Stimulated activated CD4-positive, alpha-beta T cell treated with anti-CD3 and anti-CD28 coated beads, Interleukin-1b, Interleukin-23, amount 100 ng/mL, for 24 hours (primary cell): ENCODE data around the gene UCN2.

ENCODE experiments used
- DNase-seq, 4 experiments: peaks; one replicate each; pipeline ENCODE4 v3.0.0-alpha.2; 2020; ENCODE audit warnings: low read depth in 4 of 4, low spot score in 1 of 4

Gene UCN2

DNA sequence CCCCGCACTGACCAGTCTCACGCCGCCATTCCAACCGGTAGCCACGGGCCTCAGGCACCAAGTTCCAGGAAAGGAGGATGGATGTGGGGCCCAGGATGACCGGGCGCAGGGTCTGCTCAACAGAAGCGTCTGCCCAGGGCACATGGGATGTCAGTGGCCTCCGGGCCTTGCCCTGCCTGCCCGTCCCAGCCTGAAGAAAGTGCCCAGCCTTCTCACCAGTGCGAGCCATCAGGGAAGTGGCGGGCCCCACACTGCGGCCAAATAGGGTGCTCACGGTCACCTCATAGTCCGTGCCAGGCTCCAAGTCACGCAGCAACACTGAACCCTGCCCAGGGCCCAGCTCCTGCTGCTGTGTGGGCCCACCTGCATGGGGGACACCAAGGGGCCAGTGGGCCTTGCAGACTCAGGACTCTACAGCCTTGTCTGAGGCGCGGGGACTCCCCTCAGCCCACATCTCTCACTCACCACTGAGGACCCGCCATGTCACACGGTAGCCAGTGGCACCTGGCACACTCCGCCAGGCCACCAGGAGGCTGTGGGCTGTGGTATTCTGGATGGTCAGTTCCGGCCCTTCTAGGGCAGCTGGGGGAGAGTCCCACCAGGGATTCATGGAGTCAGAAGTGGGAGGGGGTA is 28.4 kb upstream of the UCN2 start:
- DNase-seq: no peak

DNA sequence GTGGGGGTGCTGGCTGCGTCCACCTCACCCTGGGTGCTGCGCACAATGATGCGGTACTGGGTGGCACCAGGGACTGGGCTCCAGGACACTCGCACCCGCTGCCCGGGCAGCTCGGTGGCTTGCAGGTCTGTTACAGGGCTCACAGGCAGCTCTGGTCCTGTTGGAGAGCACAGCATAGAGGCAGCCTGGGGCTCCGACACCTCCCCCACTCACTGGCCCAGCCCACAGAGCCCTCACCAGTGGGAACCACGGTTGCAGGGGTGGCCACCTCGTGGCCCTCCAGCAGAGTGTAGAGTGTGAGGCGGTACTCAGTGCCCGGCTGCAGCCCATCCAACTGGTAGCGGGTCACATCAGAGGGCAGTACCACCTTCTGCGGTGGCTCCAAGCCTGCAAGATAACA is 27.9 kb upstream of the UCN2 start:
- no peak for DNase-seq

DNA sequence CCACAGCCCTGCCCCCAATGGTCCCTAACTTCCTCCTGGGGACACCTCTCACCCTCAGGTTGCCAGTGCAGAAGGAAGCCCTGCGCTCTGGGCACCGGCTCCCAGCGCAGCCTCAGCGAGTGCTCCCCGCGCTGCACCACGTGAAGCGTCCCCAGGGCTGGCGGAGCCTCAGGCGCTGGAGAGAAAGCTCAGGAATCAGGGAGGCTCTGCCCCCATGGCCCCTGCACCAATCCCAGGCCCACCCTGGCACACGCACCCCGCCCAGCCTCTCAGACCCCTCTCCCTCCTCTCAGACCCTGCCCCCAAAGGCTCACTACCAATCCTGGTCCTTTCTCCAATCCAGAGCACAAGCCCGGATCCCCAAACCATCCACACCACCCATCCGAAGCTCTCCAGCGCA is 24.6 kb upstream of the UCN2 start:
- no peak for DNase-seq

DNA sequence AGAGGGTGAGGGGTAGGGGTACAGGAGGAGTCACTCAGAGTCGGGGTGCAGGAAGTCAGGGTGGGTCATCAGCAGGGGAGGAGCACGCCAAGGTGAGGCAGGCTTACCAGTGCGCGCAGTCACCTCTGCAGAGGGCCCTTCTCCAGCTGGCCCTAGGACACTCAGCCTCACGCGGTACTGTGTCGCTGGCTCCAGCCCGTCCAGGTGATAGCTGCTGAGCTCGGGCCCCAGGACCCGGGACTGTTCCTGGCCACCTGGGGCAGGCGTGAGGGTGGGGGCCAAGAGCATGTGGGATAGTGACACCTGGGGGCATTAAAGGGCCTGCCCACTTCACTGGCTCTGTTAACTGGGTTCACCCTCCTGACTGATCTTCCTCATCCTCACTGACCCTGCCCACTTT is 24.1 kb upstream of the UCN2 start:
- DNase-seq: no peak

DNA sequence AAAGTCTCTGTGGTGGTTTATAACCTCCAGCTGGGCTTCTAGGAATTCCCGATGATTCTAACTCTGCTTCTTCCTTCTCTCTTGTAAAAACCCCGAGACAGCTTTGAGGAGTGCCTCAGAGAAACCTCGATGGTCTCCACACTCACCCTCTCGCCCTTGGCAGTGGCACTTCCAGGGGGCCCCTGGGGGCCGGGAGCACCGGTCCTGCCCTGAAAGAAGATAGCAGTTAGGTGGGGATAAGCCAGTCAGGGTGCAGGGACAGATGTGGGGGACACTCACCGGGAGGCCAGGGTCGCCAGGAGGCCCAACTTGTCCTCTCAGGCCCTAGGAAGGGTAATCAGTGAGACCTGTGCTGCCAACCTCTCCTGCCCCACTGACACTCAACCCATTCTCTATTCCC is 21.8 kb upstream of the UCN2 start:
- no peak for DNase-seq

DNA sequence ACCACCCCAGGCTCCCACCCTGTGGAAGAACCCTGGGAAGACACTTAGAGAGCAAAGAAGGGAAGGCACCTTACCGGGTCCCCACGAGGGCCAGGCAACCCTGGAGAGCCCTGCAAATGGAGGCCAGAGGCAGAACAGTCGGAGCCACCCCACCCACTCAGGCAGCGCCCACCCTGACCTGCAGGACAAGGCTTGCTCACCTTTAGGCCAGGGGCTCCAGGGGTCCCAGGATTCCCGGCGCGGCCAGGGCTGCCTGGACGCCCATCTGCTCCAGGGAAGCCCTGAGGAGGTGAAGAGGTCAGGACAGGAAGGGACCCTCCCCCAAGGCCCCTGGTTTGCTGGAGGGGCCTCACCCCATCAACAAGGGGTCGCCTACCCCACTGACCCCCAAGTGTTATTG is 21.3 kb upstream of the UCN2 start:
- DNase-seq: no peak

DNA sequence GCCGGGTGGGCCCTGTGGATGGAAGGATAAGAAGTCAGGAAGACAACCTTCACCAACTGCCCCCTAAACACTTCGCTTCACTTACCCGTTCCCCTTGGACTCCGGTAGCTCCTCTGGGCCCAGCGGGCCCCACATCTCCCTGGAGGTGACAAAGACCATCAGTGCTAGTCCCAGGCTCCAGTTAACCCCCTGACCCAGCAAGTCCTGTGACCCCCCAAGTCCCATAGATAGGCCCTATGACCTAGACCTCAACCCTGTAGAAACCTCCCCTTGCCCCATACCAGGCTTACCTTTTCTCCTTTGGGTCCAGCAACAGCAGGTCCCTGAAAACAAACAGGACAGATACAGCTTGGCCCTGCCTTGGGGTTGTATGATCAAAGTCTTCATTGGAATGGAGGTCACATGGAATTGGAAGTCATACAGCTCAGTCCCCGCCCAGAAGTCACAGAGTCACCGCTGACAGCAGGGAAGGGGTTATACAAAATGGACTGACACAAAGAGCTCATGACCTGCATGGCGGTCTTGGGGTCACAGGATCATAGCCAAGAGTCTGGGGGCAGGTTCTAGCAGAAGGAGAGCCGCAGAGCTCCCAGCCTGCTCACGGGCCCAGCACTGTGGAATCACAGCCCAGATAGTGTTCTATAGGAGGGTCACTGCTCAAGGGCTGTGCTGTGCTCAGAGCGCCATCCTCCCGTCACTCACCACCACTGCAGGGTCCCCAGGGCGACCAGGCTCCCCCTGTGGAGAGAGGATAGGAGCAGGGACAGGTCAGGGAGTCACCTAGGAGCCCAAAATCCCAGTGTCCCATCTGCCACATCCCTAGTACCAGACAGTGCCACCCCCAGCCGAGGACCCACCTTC is 18.3 kb upstream of the UCN2 start:
- DNase-seq: no peak

DNA sequence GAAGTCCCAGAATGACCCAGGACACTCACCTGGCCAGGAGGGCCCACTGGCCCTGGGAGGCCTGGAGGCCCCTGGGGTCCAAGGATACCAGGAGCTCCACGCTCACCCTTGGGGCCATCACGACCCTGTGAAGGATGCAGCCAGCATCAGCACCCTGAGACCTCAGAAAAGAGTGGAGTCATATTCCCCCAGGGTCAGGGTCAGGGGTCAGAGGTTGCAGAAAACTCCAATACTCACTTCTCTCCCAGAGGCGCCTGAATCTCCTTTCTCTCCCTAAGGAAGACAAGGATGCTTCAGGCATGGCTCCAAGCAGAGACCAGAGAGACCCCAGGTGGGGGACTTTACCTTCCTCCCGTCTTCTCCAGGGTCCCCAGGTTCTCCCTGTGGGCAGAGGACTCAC is 13.1 kb upstream of the UCN2 start:
- no peak for DNase-seq

DNA sequence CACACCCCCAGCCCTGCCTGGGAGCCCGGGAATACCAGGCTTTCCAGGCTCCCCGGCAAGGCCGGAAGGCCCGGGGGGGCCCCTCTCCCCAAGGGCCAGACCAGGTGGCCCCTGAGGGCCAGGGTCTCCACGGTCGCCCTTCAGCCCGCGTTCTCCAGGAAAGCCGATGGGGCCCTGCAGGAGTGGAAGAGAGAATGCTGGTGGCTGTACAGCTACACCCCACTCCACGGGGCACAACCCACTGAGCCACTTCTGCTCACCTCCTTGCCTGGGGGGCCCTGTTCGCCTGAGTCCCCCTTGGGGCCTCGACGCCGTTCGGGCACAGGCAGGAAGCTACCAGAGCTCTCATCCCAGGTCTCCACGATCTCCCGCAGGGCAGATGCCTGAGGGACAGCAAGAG is 11.8 kb upstream of the UCN2 start:
- DNase-seq: no peak

DNA sequence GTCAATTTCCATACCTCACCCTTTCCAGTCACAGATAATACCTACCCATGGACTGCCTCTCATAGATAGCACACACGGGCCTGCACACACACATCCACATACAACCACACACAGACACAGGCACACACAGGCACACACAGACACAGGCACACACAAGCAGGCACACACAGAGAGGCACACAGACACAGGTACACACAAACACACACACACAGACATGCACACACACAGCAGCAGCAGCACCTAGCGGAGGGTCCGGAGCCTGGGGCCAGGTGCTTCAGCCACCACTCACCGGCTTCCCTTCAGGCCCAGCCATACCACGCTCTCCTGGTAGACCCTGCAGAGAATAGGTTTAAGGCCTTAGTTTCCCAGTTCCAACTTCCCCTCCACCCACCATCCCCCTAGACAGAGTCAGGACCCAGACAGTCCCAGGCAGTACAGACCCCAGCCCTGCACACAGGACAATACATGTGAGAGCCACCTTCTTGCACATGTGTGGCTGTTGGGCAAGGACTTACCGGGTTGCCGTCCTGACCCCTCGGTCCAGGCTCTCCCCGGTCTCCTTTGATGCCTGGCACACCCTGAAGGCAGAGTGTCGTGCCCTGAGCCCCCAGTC is 10.5 kb upstream of the UCN2 start:
- DNase-seq: no peak

DNA sequence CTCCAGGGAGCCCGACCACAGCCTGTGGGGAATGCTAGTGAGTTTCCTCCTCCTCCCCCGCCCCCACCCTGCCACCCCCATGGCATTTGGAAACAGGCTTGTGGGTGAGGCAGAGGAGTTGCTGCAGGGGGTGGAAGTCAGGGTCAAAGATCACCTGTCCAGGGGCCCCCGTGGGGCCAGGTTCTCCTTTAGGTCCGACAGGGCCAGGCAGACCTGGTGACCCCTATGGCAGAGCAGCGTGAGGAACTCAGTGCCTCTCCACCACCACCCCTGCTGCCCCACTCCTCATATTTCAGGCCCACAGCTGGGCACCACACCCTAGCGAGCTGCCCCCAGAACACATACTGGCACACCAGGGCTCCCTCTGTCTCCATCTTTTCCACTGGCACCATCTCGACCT is 8.9 kb upstream of the UCN2 start:
- no peak for DNase-seq

DNA sequence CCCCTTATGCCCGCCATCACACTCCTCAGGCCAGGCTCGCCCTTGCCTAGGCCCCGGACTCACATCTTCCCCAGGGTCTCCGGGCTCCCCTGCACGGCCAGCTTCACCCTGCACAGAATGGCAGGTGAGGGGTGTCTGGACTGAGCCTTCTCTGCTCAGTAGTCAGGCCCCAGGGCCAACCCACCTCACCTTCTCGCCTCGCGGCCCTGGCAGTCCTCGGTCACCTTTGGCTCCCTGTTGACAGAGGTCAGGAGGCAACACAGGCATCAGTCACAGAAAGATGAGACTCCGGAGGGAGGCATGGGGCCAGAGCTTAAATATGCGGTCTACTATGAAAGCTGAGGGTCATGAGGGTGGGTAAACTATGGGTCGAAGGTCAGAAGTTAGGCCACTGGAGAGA is 8.4 kb upstream of the UCN2 start:
- DNase-seq: no peak

DNA sequence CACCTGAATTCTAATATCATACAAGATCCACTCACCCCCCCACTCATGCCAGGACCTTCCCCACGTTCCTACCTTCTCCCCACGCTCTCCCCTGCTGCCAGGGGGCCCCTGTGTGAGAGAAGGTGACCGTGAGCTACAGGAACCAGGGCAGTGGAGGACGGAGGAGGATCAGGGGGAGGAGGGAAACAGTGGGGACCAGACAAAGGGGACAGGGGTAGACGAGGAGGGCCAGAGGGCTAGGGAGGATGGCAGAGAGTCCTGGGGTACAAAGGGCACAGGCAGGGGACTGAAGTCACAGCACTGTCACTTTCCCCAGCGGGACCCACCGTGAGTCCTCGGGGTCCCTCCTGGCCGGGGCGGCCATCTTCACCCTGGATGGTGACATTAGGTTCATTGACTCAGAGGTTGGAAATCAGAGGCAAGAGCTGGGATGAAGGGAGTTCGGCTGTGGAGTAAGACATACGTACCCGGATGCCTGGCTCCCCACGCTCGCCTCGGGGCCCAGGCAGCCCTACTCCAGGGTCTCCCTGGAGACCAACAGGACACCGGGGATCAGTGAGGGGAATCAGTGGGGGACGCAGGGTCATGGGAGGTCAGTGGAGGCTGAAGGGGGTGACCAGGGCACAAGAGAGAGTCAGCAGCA is 6.3 kb upstream of the UCN2 start:
- no peak for DNase-seq

DNA sequence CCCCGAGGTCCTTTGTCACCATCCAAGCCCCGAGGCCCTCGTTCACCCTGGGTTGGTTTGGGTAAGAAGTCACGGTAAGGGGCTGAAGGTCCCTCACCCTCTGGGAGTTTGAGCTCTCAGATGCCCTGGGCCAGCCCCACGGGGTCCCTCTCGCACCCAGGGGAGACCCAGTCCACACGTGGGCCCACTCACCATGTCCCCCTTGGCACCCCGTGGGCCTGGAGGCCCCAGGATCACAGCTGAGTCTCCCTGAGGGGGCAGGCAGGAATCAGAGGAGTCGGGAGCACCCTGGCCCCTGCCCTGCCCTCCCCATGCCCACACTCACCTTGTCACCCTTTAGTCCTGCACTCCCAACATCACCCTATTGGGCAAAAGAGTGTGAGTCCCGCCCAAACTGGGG is 5.8 kb upstream of the UCN2 start:
- no peak for DNase-seq

DNA sequence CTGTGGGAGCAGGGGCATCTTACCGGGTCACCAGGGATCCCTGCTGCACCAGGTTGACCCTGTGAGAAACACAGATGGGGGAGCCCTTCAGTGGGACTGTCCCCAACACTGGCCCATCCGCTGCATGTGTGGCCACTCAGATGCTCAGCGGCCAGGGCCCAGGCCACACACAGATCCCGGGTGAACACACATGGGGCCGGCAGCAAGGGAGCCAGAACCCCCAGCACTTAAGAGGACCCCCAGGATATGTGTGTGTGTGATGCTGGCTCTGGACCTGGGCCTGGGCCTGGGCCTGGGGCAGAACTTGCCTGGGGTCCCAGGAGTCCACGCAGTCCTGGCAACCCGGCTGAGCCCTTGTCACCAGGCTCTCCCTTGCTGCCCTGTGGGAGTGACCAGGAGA is 4.9 kb upstream of the UCN2 start:
- no peak for DNase-seq

DNA sequence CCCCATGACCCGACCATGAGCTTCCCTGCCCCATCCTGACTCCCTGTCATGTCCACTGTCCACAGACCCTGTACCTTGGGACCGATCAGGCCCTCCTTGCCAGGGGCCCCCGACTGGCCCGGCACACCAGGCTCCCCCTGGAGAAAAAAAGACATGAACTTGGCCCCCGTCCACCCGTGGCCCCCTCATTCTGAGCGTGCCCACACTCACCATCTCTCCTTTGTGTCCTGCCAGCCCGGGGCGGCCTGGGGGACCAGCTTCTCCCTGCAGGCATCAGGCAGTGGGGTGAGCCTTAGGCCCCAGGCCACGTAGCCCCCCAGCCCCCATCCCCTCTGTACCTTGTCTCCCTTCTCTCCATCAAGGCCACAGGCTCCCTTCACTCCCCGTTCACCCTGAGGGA is 3.9 kb upstream of the UCN2 start:
- no peak for DNase-seq

DNA sequence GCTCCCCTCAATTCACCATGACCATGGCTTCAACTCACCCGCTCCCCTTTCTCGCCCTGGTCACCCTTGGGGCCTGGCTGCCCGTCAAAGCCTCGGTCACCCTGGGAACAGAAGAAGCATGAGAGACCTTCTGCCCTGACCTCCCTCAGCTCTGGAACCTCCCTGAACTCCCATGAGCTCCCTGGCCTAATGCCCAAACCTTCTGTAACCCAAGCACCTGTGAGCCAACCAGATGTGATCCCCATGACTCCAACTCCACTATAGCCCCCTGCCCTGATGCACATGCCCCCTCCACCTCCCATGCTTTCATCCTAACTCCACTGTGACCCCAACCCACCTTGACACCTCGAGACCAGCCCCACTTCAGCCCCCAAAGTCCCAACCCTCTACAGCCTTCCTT is 3.5 kb upstream of the UCN2 start:
- no peak for DNase-seq

DNA sequence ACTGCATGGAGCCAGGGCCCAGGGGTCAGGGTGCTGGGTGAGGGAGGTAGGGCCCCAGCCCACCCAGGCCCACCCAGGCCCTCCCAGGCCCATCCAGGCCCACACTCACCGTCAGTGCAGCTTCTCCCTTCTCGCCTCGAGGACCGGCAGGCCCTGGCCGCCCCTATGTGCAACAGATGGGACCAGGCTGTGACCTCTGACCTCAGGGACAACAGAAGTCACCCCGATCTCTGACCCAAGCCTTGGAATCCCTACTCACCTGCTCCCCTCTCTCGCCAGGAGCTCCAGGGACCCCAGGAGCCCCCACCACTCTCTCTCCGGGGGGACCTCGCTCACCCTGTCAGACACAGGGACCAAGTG is 2.8 kb upstream of the UCN2 start:
- no peak for DNase-seq

DNA sequence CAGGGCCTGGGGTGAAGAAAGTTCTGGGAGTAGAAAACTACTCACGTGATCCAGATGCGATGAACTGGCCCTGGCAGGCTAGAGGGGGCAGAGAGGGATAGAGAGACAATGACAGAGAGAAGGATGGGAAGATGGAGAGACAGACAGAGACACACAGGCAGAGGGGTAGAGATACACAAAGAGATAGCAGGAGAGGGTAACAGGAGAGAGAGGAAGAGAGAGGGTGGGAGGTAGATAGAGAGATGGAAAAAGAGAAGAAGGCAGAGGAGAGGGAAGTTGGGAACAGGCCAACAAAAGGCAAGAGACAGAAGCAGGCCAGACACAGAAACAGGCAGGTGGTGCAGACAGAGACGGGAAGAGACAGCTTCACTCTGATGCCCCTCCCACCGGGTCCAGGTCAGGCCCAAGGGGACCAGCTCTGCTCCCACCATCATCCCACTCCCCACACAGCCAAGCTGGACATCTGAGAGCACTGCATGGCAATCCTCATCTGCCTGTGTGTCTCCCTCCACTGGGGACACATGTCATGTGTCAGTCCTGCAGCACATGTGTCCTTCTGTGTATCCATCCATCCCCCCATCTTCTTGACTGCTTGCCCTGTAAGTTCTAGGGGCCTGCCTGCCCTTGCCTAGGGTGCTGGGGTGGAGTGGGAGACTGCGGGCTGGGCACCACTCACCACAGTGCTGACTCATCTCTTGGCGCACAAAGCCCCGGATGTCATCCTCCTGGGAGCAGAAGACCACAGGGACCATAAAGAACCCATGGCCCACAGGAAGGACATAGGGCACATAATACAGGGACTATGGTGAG is 2.2 kb upstream of the UCN2 start:
- no peak for DNase-seq

DNA sequence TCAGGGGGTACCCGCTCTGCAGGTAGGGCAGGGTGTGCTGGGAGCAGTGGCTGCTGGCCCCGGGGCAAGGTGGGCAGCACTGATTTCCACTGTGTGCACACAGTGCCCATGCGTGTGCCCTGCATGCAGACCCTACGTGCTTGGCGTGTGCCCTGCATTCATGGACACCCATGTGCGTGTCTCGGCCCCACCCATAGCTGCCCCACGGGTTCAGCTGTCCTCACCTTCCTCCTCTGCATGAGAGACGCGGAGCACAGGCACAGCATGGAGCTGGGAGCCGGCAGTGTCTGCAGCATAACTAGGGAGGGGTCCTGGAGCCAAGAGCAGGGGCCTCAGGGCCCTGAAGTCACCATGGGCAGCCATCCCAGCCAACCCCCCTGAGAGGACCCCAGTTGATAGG is 1.6 kb upstream of the UCN2 start:
- DNase-seq: no peak

DNA sequence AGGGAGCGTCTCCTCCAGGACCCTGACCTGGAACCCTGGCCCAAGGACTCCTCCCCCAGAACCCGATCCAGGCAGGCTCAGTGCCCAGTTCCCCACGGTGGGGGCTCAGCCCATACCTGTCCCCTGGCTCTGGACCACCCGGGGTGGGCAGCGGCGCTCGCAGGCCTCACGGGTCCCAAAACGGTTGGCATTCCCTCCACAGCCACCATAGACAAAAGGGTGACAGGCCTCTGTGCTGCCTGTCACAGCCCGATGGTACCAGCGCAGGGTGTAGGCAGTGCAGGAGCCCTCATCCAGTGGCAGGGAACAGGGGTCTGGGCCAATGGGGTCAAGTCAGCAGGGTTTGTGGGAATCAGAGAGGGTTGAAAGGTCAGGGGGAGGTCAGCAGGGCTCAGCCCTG is 1.1 kb upstream of the UCN2 start:
- DNase-seq: no peak
